ENCODE results near the gene CDKAL1.

DNA sequence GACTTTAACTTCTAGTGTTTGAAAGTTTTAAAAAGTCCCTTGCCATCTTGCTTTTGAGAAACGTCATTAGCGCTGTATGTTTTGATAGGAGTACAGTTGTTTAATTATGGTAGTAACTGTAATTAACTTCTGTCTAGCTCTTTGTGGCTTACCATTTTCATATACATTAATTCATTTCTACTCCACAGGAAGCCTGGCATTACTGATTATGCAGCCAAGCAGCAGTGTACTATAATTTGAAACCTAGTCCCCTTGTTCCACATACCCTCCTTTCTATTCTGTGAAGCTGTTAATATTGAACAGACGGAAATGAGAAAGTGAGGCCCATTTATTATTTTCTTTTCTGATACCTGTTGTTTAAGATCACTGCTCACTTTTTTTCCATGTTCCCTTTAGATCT, 235.4 kb downstream of the CDKAL1 start:
- TF ChIP-seq MAX (IDR thresholded peaks at IDR 0.05) (no peak), CREB1 (IDR thresholded peaks at IDR 0.05; ENCODE audit: low read depth) (no peak), EP300 (IDR thresholded peaks at IDR 0.05; ENCODE audit: borderline replicate concordance) (no peak), TAF1 (IDR thresholded peaks at IDR 0.05; ENCODE audit: low read depth) (no peak), NFIC (IDR thresholded peaks at IDR 0.05) (no peak), RAD21 (IDR thresholded peaks at IDR 0.05; ENCODE audit: low read depth) (no peak), TCF12 (IDR thresholded peaks at IDR 0.05; ENCODE audit: low read depth) (no peak), EGR1 (IDR thresholded peaks at IDR 0.05) (no peak), ZBTB7A (IDR thresholded peaks at IDR 0.05; ENCODE audit: low read depth) (no peak)
- TF ChIP-seq, protein P1, sequence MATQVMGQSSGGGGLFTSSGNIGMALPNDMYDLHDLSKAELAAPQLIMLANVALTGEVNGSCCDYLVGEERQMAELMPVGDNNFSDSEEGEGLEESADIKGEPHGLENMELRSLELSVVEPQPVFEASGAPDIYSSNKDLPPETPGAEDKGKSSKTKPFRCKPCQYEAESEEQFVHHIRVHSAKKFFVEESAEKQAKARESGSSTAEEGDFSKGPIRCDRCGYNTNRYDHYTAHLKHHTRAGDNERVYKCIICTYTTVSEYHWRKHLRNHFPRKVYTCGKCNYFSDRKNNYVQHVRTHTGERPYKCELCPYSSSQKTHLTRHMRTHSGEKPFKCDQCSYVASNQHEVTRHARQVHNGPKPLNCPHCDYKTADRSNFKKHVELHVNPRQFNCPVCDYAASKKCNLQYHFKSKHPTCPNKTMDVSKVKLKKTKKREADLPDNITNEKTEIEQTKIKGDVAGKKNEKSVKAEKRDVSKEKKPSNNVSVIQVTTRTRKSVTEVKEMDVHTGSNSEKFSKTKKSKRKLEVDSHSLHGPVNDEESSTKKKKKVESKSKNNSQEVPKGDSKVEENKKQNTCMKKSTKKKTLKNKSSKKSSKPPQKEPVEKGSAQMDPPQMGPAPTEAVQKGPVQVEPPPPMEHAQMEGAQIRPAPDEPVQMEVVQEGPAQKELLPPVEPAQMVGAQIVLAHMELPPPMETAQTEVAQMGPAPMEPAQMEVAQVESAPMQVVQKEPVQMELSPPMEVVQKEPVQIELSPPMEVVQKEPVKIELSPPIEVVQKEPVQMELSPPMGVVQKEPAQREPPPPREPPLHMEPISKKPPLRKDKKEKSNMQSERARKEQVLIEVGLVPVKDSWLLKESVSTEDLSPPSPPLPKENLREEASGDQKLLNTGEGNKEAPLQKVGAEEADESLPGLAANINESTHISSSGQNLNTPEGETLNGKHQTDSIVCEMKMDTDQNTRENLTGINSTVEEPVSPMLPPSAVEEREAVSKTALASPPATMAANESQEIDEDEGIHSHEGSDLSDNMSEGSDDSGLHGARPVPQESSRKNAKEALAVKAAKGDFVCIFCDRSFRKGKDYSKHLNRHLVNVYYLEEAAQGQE (IDR thresholded peaks at IDR 0.05; ENCODE audit: low read depth), result no peak
- TF ChIP-seq, protein P2, sequence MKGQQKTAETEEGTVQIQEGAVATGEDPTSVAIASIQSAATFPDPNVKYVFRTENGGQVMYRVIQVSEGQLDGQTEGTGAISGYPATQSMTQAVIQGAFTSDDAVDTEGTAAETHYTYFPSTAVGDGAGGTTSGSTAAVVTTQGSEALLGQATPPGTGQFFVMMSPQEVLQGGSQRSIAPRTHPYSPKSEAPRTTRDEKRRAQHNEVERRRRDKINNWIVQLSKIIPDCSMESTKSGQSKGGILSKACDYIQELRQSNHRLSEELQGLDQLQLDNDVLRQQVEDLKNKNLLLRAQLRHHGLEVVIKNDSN (IDR thresholded peaks at IDR 0.05), result no peak
